GM19023 (cell line): Measurements from ENCODE around the gene D2HGDH.
"Not testable (repeated sequence)": the region's sequence is repeated elsewhere in the genome, so short reads cannot be mapped to it uniquely, and the experiment has no call there.

ENCODE experiments used
- ATAC-seq: cut with Tn5 transposase; IDR thresholded peaks from one replicate; pipeline ENCODE4 v1.9.1; 2021; ENCODE audit warnings: mild to moderate bottlenecking, moderate library complexity; ENCODE audit not compliant: unreplicated experiment

The D2HGDH gene

GRCh38 chr2:241788572-241788971 lies 54.1 kb downstream of the D2HGDH start:
- no peak for ATAC-seq

- not testable (repeated sequence) for ATAC-seq
Observed at GRCh38 chr2:241791385-241791784, 57.0 kb downstream of the D2HGDH start.

- ATAC-seq = no peak
Observed at GRCh38 chr2:241793385-241793784, 59.0 kb downstream of the D2HGDH start.

GRCh38 chr2:241794250-241794823 lies 59.9 kb downstream of the D2HGDH start:
- no peak for ATAC-seq

GRCh38 chr2:241795021-241795999 lies 60.9 kb downstream of the D2HGDH start:
- no peak for ATAC-seq

- no peak for ATAC-seq
Observed at GRCh38 chr2:241796209-241796608, 61.8 kb downstream of the D2HGDH start.

GRCh38 chr2:241796610-241797138 lies 62.2 kb downstream of the D2HGDH start:
- no peak for ATAC-seq

- ATAC-seq = no peak
Observed at GRCh38 chr2:241797441-241798080, 63.1 kb downstream of the D2HGDH start.

- no peak for ATAC-seq
Observed at GRCh38 chr2:241798081-241798630, 63.7 kb downstream of the D2HGDH start.

- no peak for ATAC-seq
Observed at GRCh38 chr2:241798631-241799521, 64.4 kb downstream of the D2HGDH start.

GRCh38 chr2:241799522-241800197 lies 65.2 kb downstream of the D2HGDH start:
- no peak for ATAC-seq

- not testable (repeated sequence) for ATAC-seq
Observed at GRCh38 chr2:241800198-241800903, 65.9 kb downstream of the D2HGDH start.

- ATAC-seq = no peak
Observed at GRCh38 chr2:241801611-241802420, 67.4 kb downstream of the D2HGDH start.

GRCh38 chr2:241802421-241803318 lies 68.2 kb downstream of the D2HGDH start:
- ATAC-seq = no peak

- no peak for ATAC-seq
Observed at GRCh38 chr2:241803387-241804325, 69.2 kb downstream of the D2HGDH start.
